Erythroblast (primary cell): ENCODE results near the gene RERE.

Experiments
- GATA1 ChIP-seq: IDR thresholded peaks from 2 replicates; pipeline ENCODE4 v1.6.1; 2011; ENCODE audit warnings: low read depth, mild to moderate bottlenecking, control low read depth, low read length, moderate library complexity
- POLR2A ChIP-seq: IDR thresholded peaks from 2 replicates; pipeline ENCODE4 v1.6.1; 2011; ENCODE audit warnings: mild to moderate bottlenecking, low read length

DNA sequence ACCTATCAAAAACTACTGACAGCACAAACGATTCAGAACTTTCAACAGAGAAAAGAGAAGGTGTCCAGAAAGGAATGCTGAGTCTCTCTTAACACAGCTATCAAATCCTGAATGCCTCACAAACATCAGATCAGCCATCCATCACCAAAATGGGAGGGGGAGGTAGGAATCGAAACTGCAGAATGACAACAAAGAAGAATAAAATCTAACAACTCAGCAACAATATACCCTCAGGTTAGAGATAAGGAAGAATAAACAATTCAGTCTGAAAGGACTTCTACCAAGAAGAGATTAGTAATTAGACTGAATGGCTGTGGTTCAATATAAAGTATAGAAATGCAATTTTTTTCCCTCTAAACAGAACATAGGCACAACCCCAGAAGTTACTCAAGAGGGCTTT lies 94.4 kb downstream of the RERE start:
- TF ChIP-seq POLR2A = no peak
- no peak for TF ChIP-seq GATA1
